ENCODE measurements around the gene TNFRSF14.

Gene TNFRSF14

DNA sequence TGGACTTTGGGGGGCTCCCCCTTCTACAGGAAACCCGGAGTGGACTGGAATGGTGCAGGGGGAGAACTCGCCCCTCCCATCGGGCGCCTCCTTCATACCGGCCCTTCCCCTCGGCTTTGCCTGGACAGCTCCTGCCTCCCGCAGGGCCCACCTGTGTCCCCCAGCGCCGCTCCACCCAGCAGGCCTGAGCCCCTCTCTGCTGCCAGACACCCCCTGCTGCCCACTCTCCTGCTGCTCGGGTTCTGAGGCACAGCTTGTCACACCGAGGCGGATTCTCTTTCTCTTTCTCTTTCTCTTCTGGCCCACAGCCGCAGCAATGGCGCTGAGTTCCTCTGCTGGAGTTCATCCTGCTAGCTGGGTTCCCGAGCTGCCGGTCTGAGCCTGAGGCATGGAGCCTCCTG, at the start of gene TNFRSF14:
Gene TNFRSF14, plus strand, starts transcription at position 95 of the 401 bp plus-strand sequence. Its CDS starts 294 bp downstream, at position 389.
- DNase-seq (ENCODE audit: low read depth in 2 of 2) = peak; percentile 42 to 46

- DNase-seq (ENCODE audit: low read depth in 2 of 2) = no peak
Observed at GRCh38 chr1:2506901-2507565, 49.1 kb upstream of the TNFRSF14 start.

- no peak for DNase-seq (ENCODE audit: low read depth in 2 of 2)
Observed at GRCh38 chr1:2507744-2508155, 48.4 kb upstream of the TNFRSF14 start.

- no peak for DNase-seq (ENCODE audit: low read depth in 2 of 2)
Observed at GRCh38 chr1:2508180-2508579, 48.0 kb upstream of the TNFRSF14 start.

DNA sequence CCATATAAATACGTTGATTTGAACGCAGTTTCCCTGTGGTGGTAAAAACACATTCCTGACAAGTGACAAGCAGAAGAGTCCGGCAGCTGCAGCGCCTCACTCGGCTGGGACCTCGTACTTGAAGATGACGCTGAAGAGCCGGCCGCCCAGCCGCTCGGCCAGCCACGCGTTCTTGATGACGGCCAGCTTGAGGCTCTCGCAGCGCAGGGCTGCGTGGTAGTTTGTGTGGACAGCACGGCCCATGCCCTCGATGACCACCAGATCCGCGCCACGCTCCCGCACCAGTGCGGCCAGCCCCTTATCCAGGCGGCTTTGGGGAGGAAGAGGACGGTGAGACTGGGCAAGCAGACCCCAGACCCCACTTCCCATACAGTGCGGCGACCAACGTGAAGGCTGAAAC, 47.4 kb upstream of the TNFRSF14 start:
- DNase-seq (ENCODE audit: low read depth in 2 of 2) = no peak

DNA sequence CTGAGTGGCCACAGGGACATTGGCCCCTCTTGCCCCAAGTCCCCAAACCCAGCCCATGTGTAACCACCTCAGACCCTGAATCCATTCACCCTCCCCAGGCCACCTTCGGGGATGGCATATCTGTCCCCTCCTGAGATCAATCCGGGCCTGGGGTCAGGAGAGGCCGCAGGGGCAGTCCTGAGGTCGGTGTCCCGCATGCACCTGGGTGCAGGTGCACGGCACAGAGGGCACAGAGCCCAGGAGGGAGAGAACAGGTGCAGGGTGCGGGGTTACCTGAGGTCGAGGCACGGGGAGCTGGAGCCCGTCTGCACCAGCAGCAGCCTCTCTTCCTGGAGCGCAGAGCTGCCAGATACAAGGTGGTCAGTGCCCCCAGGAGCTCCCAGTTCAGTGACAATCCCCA, 46.6 kb upstream of the TNFRSF14 start:
- no peak for DNase-seq (ENCODE audit: low read depth in 2 of 2)

GRCh38 chr1:2510366-2511155, 45.6 kb upstream of the TNFRSF14 start:
- no peak for DNase-seq (ENCODE audit: low read depth in 2 of 2)

- DNase-seq (ENCODE audit: low read depth in 2 of 2) = no peak
Observed at GRCh38 chr1:2512862-2513421, 43.2 kb upstream of the TNFRSF14 start.

DNA sequence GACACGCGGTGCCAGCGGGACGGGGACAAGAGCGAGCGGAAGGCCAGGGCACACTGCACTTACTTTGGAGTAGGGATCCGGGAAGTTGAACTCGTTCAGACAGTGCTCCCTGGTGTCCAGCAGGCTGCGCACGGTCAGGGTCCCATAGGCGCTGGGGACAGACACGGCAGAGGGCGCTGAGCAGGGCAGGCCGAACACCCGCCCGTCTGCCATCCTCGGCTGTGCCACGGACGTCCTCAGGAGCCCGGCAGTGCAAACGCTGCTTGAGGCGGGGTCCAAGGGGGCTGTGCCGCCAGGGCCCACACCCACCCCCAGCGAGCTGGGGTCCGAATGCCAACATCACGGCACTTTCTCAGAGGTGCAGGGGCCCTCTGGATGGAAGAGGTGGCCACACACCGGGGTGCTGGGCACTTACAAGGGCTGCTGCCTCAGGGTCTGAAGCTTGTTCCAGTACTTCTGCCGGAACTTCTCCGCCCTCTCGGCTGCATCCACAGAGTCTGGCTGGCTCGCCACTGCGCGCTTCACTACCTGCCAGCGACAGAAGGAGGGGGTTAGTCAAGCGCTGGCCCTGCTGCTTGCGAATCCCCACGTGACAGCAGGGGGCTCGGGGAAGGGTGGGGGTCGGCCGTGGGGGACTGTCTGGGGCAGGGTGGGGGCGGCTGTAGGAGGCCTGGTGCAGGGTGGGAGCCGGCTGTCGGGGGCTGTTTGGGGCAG, 42.1 kb upstream of the TNFRSF14 start:
- no peak for DNase-seq (ENCODE audit: low read depth in 2 of 2)

- no peak for DNase-seq (ENCODE audit: low read depth in 2 of 2)
Observed at GRCh38 chr1:2514863-2515762, 41.1 kb upstream of the TNFRSF14 start.

- DNase-seq (ENCODE audit: low read depth in 2 of 2) = no peak
Observed at GRCh38 chr1:2515763-2516080, 40.4 kb upstream of the TNFRSF14 start.

DNA sequence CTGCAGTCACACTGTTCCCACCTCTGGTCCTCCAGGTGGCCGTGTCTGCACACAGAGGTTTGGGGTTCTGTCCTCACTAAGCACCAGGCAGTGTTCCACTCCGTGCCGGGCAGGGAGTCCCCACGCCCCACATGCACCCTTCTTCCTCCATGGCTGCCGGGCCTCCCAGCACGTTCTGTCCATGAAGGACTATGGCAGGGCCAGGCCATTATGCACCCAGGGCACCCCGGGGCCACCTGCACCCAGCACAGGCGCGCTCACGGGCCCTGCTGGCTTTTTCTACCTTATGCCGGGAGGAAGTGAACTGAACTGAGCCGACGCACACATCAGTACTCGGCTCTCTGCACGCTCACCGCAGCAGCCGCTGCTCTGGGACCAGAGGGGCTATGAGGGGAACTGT, 40.0 kb upstream of the TNFRSF14 start:
- DNase-seq (ENCODE audit: low read depth in 2 of 2) = no peak

- DNase-seq (ENCODE audit: low read depth in 2 of 2) = no peak
Observed at GRCh38 chr1:2516946-2517345, 39.2 kb upstream of the TNFRSF14 start.

GRCh38 chr1:2517966-2518365, 38.2 kb upstream of the TNFRSF14 start:
- no peak for DNase-seq (ENCODE audit: low read depth in 2 of 2)

DNA sequence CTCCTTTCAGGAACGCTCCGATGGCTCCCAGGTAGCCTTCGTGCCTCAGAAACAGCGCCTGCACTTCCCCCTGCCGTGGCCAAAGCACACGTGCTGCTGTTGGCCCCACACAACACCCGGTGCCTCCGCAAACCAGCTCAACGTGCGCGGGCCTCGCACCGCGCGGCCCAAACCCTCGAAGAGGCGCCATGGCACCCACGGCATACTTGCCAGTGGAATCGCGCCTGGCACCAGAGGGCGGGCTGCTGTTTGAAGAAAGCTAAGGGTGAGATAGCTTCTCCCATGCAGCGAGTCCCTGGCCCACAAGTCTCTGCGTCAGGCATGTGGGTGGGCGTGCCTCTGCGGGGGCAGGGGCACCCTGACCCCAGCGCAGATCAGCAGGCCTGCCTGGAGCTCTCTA, 37.6 kb upstream of the TNFRSF14 start:
- DNase-seq (ENCODE audit: low read depth in 2 of 2) = no peak

DNA sequence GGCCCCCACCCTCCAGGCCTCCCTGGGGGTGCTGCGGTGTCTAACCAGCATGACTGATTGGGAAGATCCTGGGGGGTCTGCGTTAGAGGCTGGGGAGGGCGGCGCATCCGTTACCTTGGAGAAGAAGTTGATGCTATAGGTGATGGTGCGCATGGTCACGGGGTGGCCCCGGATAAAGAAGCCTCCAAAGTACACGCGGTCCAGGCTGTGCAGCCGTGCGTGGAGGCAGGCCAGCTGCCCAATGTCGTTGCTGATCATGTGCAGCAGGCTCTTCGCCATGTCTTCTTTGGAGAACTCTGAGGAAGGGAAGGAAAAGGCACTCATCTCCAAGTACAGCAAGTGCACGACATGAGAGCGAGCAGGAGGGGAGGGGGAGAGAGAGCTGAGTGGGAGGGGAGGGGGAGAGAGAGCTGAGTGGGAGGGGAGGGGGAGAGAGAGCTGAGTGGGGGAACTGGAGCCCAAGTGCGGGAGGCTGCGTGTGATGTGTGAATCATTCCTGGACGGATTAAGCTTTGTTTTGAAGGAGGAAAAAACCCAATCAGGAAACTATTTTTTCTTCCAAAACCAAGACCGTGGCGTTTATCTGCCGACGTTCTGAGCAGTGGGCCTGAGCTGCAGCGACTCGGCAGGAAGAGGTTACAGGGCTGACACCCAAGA, 37.0 kb upstream of the TNFRSF14 start:
- no peak for DNase-seq (ENCODE audit: low read depth in 2 of 2)

DNA sequence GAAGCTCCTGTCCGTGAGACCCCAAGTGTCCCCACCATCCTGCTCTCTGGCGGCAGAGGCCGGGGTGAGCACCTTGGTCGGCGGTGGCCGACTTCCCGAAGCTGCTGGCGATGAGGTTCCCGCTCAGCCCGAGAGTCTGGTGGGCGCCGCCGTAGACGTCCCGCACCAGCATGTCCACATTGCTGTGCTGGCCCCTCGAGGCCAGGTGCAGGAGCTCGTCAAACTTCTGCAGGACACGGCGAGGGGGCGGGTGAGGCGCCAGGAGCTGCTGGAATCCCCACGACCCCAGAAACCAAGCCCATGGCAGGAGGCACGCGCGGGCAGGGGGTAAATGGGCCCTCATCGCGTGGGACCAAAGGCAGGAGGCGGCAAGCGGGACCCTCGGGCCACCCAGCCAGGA, 36.4 kb upstream of the TNFRSF14 start:
- DNase-seq (ENCODE audit: low read depth in 2 of 2) = no peak

DNA sequence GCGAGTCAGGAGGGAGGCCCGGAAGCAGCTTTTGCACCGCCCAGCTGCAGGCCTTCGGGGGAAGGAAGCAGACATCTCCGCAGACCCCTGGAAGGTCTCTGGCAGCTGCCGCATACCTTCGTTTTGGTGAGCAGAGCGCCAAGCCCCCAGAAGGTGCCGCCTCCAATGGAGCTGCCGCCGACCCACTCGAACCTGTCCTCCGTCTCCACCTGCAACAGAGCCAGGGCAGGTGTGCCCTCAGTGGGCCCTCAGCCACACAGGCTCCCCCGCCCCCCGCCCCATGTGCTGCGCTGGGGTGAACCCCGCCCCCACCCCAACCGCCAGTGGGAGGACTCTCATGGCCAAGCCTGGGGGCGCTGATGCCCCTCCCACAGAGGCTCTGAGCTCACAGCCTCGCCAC, 36.0 kb upstream of the TNFRSF14 start:
- DNase-seq (ENCODE audit: low read depth in 2 of 2) = no peak

GRCh38 chr1:2520806-2521205, 35.4 kb upstream of the TNFRSF14 start:
- no peak for DNase-seq (ENCODE audit: low read depth in 2 of 2)

DNA sequence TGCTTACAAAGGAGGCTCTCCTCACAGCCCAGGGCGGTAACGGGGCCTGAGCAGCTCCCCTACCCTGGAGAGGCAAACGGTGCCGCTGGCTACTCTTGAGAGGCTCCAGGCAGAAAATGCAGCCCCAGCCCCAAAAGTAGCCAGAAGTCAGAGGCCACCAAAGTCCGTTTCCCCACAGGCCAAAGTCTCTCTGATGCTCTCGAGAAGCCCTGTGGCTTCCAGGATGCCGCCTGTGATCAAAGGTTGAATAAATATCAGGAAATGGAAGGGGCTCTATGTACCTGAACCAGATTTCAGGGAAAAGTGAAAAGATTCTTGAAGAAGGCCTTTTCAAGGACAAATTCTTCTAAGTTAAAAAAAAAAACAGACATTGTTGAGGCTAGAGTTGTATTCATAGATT, 33.9 kb upstream of the TNFRSF14 start:
- DNase-seq (ENCODE audit: low read depth in 2 of 2) = no peak

Data from stimulated activated CD8-positive, alpha-beta memory T cell treated with anti-CD3 and anti-CD28 coated beads, Interleukin-2, amount 100 ng/mL, for 1 hour (primary cell).